ENCODE results near the gene ZBTB40.

Gene ZBTB40

DNA sequence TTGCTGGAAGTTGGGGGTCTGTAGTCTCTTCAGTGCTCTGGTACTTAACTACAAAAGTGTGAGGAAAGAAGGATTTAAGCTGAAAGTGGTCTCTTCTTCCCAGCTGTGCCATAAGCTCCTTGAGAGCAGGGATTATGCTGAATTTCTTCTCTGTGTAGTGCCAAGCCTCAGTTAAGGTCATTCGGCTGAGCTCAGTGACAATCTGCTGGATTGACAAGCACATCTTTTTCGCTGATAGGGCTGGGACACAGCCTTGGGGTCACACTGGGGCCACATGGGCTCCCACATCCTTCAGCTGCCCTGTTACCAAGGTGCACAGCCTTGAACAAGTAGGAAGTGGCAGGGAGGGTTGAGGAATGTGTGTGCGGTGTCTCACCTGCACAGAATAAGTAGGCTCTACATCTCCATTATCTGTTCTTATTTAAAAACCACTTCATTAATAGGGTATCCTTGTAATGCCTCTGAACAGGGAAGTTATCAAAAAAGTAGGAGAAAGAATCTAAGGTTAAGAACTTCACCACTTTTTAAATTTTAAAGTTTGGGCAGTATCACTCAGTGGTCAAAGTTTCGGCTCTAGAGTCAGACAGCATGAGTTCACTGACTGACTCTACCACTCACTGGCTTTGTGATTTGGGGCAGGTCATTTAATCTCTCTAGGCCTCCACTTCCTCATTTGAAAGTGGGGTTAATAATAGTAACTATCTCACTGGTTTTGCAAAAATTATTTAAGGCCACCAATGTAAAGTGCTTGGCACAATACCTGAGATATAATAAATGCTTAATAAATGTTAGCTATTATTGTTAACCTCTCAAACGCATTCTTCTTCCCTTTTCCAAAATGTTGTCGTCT is 10.3 kb downstream of the ZBTB40 start:
- TF ChIP-seq, protein P1, sequence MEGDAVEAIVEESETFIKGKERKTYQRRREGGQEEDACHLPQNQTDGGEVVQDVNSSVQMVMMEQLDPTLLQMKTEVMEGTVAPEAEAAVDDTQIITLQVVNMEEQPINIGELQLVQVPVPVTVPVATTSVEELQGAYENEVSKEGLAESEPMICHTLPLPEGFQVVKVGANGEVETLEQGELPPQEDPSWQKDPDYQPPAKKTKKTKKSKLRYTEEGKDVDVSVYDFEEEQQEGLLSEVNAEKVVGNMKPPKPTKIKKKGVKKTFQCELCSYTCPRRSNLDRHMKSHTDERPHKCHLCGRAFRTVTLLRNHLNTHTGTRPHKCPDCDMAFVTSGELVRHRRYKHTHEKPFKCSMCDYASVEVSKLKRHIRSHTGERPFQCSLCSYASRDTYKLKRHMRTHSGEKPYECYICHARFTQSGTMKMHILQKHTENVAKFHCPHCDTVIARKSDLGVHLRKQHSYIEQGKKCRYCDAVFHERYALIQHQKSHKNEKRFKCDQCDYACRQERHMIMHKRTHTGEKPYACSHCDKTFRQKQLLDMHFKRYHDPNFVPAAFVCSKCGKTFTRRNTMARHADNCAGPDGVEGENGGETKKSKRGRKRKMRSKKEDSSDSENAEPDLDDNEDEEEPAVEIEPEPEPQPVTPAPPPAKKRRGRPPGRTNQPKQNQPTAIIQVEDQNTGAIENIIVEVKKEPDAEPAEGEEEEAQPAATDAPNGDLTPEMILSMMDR (IDR thresholded peaks at IDR 0.05; ENCODE audit: borderline replicate concordance, control extremely low read depth, extremely low read depth, insufficient read depth, missing control alignments) = no peak
- no peak for DNase-seq (ENCODE audit: low spot score)
- in situ Hi-C loops (cut with MboI; ENCODE audit: low sequenced_read_pairs, unreplicated experiment) = no loop called here

DNA sequence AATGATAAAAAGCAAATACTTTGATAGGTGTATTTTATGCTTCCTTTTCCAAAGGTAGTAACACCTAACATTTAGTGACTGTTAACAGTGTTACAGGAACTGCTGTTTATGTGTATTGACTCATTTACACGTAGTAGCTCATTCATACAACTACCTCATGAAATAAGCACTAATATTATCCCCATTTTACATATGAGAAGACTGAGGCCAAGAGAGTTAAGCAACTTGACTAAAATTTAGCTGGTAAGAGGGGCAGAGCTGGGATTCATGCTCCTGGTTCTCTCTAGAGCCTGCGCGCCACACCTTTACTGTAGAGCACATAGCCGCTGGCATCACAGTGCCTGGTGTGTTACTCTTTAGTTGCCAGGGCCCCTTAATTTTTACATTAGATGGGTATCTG is 11.3 kb downstream of the ZBTB40 start:
- TF ChIP-seq, protein P1 (IDR thresholded peaks at IDR 0.05; ENCODE audit: borderline replicate concordance, control extremely low read depth, extremely low read depth, insufficient read depth, missing control alignments) = no peak
- in situ Hi-C loops (cut with MboI; ENCODE audit: low sequenced_read_pairs, unreplicated experiment) = no loop called here
- no peak for DNase-seq (ENCODE audit: low spot score)

DNA sequence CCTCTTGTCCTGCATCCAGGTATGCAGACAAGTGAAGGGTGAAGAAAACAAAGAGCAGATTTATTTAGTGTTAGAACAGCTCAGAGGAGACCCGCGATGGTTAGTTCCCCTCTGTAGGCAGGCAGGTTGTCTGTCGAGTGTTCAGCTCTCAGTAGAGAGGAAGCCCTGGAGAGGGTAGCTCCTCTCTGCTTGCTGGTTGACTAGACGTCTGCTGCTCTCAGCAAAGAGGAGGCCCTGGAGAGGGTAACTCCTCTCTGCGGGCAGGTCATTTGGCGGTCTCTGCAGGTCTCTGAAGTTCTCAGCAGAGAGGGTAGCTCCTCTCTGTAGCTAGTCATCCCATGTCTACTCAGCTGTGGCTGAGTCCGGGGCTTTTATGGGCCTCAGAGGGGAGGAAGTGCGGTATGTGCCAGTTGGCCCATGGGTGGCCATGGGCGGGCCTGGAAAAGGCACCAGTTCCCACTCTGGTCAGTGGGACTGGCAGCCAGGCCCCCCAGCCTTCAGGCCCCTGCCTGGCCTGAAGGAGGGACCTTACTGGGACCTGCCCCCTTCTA is 13.4 kb downstream of the ZBTB40 start:
- no peak for DNase-seq (ENCODE audit: low spot score)
- TF ChIP-seq, protein P1 (IDR thresholded peaks at IDR 0.05; ENCODE audit: borderline replicate concordance, control extremely low read depth, extremely low read depth, insufficient read depth, missing control alignments) = no peak
- in situ Hi-C loops (cut with MboI; ENCODE audit: low sequenced_read_pairs, unreplicated experiment) = no loop called here

DNA sequence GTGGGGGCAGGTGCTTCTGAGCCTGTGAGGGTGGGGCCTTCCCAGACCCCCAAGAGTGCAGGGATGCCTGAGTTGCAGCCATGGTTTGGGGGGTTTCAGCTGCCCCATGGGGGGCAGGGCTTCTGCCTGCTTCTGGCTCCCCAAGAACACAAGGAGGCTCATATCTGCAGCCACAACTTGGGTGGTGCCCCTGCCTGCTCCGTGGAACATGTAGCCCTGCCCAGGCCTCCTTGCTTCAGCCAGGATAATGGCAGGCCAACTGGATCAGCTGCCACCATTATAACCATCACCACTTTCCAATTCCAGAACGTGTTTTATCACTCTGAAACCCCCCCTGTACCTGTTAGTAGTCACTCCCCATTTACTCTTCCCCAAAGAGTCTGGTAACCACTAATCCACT is 14.0 kb downstream of the ZBTB40 start:
- no peak for DNase-seq (ENCODE audit: low spot score)
- TF ChIP-seq, protein P1 (IDR thresholded peaks at IDR 0.05; ENCODE audit: borderline replicate concordance, control extremely low read depth, extremely low read depth, insufficient read depth, missing control alignments) = no peak
- in situ Hi-C loops (cut with MboI; ENCODE audit: low sequenced_read_pairs, unreplicated experiment) = no loop called here

DNA sequence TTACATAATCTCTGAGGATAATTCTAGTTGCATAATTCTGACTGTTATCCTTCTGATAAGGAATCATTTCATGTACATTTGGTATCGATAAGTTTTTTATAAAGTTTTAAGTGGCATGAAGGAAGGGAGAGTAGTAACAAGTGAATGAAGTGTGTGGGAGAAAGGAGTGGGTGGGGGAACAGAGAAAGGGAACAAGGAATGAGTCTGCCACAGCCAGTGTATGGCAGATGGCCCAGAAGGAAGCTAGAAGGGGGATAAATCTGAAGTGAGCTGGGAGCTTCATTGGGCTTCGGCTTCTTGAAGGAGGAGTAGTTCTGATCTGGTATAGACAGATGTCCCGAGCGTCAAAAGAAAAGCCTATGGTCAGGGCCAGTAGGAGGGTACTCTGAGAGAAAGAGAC is 18.6 kb downstream of the ZBTB40 start:
- in situ Hi-C loops (cut with MboI; ENCODE audit: low sequenced_read_pairs, unreplicated experiment) = no loop called here
- DNase-seq (ENCODE audit: low spot score) = no peak
- TF ChIP-seq, protein P1 (IDR thresholded peaks at IDR 0.05; ENCODE audit: borderline replicate concordance, control extremely low read depth, extremely low read depth, insufficient read depth, missing control alignments) = no peak

DNA sequence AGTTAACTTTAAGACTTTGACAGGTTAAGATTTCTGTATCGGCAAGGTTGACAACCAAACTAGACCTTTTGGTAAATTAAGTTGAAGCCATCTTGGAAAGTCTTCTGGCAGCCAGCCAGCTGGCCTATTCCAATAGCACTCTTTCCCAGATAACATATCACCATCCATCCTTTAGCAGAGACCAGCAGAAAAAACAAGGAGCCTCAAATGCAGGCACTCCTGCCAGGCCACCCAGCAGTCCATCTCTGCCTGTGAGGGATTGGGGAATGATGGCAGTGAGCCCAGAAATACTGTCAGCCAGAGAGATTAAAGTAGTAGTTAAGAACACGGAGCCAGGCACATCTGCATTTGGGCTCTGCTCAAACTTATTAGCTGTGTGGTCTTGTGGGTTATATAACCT is 19.4 kb downstream of the ZBTB40 start:
- TF ChIP-seq, protein P1 (IDR thresholded peaks at IDR 0.05; ENCODE audit: borderline replicate concordance, control extremely low read depth, extremely low read depth, insufficient read depth, missing control alignments) = no peak
- no peak for DNase-seq (ENCODE audit: low spot score)
- in situ Hi-C loops (cut with MboI; ENCODE audit: low sequenced_read_pairs, unreplicated experiment) = no loop called here

Data from GM13976 (cell line).